IMR-90 (cell line): ENCODE results near the gene DDX24. TPM values are rescaled to one million over a fixed set of nuclear protein-coding genes. Genes with fewer than 3 reads are reported as not detected.

Experiments used
- ATAC-seq: fragments of 200-7000 bp; cut with Tn5 transposase; 2 replicates; pipeline ENCODE4 v1.9.1; 2020; ENCODE audit warnings: low read depth, mild to moderate bottlenecking, moderate library complexity
- BruUV-seq: library from RNA; stranded (reverse); fragments of 400-500 nt; replicated peaks from 2 replicates; lab custom pipeline; 2021; lab: Mats Ljungman, UMichigan
- CTCF ChIA-PET: fragments of 300-600 bp; formaldehyde crosslinking; extraction: SDS; loops from one replicate; lab custom pipeline; 2021; ENCODE audit warnings: antibody characterized with exemption; lab: Yijun Ruan, JAX
- POLR2A ChIA-PET: fragments of 300-600 bp; sonication (Branson Sonifier 250); formaldehyde crosslinking; loops from one replicate; lab custom pipeline; 2022; ENCODE audit warnings: antibody characterized with exemption; ENCODE audit not compliant: unreplicated experiment; lab: Charles Lee
- DNase-seq: peaks from one replicate; pipeline ENCODE4 v3.0.0; 2013
- H2AFZ ChIP-seq: replicated peaks from 2 replicates; pipeline ENCODE3; 2013; ENCODE audit warnings: low read length, mild to moderate bottlenecking; ENCODE audit not compliant: poor library complexity
- H2AK5ac ChIP-seq: 2 replicates; pipeline ENCODE4 v1.6.1; 2013; ENCODE audit warnings: low read depth, low read length, inconsistent platforms
- H2AK9ac ChIP-seq: replicated peaks from 2 replicates; pipeline ENCODE3; 2013; ENCODE audit warnings: mild to moderate bottlenecking, low read depth, low read length, moderate library complexity; ENCODE audit not compliant: poor library complexity
- H2BK120ac ChIP-seq: 2 replicates; pipeline ENCODE4 v1.6.1; 2013; ENCODE audit warnings: low read depth, low read length, inconsistent platforms
- H2BK15ac ChIP-seq: 3 replicates; pipeline ENCODE4 v1.6.1; 2013; ENCODE audit warnings: low read depth, low read length, inconsistent platforms
- H2BK20ac ChIP-seq: 2 replicates; pipeline ENCODE4 v1.6.1; 2013; ENCODE audit warnings: low read depth, mild to moderate bottlenecking, inconsistent platforms, low read length, moderate library complexity
- H2BK5ac ChIP-seq: 2 replicates; pipeline ENCODE4 v1.6.1; 2013; ENCODE audit warnings: mild to moderate bottlenecking, low read depth, low read length, inconsistent platforms; ENCODE audit not compliant: poor library complexity, severe bottlenecking
- H3K14ac ChIP-seq: replicated peaks from 2 replicates; pipeline ENCODE4 v1.6.1; 2013; ENCODE audit warnings: low read depth, low read length, inconsistent platforms
- H3K18ac ChIP-seq: 2 replicates; pipeline ENCODE4 v1.6.1; 2013; ENCODE audit warnings: low read depth, low read length, control low read depth
- H3K23ac ChIP-seq: 2 replicates; pipeline ENCODE4 v1.6.1; 2013; ENCODE audit warnings: low read depth, low read length, inconsistent platforms
- H3K27ac ChIP-seq: 2 replicates; pipeline ENCODE4 v1.5.1; 2013; ENCODE audit warnings: mild to moderate bottlenecking, control low read depth, low read length; ENCODE audit not compliant: insufficient read depth
- H3K27me3 ChIP-seq: 2 replicates; pipeline ENCODE4 v1.6.1; 2013; ENCODE audit warnings: low read length; ENCODE audit not compliant: control insufficient read depth, insufficient read depth
- H3K36me3 ChIP-seq: 2 replicates; pipeline ENCODE4 v1.6.1; 2013; ENCODE audit warnings: low read length, mixed read lengths; ENCODE audit not compliant: control insufficient read depth, insufficient read depth
- H3K4ac ChIP-seq: 2 replicates; pipeline ENCODE4 v1.6.1; 2013; ENCODE audit warnings: low read depth, low read length, inconsistent platforms
- H3K4me1 ChIP-seq: 2 replicates; pipeline ENCODE4 v1.6.1; 2013; ENCODE audit warnings: low read length, mixed read lengths; ENCODE audit not compliant: control insufficient read depth, insufficient read depth
- H3K4me2 ChIP-seq: 2 replicates; pipeline ENCODE4 v1.6.1; 2013; ENCODE audit warnings: low read depth, mild to moderate bottlenecking, control low read depth, low read length, moderate library complexity
- H3K4me3 ChIP-seq: 2 replicates; pipeline ENCODE4 v1.5.1; 2013; ENCODE audit warnings: low read depth, mild to moderate bottlenecking, control low read depth, low read length, moderate library complexity; ENCODE audit not compliant: insufficient read depth
- H3K56ac ChIP-seq: 2 replicates; pipeline ENCODE4 v1.6.1; 2013; ENCODE audit warnings: low read length, inconsistent platforms; ENCODE audit not compliant: insufficient read depth; ENCODE audit errors: extremely low read depth
- H3K79me1 ChIP-seq, 2 experiments: 2 replicates each; pipeline ENCODE4 v1.6.1; 2013; ENCODE audit warnings: low read length in 2 of 2, inconsistent platforms in 1 of 2, low read depth in 1 of 2
- H3K9ac ChIP-seq: 2 replicates; pipeline ENCODE4 v1.6.1; 2013; ENCODE audit warnings: low read depth, low read length, control low read depth
- H3K9me1 ChIP-seq: 2 replicates; pipeline ENCODE4 v1.6.1; 2013; ENCODE audit warnings: low read length, inconsistent platforms; ENCODE audit not compliant: insufficient read depth
- H3K9me3 ChIP-seq: 2 replicates; pipeline ENCODE4 v1.6.1; 2013; ENCODE audit warnings: low read length; ENCODE audit not compliant: control insufficient read depth, insufficient read depth
- H4K20me1 ChIP-seq: 2 replicates; pipeline ENCODE4 v1.6.1; 2013; ENCODE audit warnings: low read length, inconsistent platforms; ENCODE audit not compliant: insufficient read depth
- H4K5ac ChIP-seq: 2 replicates; pipeline ENCODE4 v1.6.1; 2013; ENCODE audit warnings: mild to moderate bottlenecking, low read depth, low read length, control low read depth
- H4K8ac ChIP-seq, 2 experiments: 2 replicates each; pipeline ENCODE4 v1.6.1; 2013; ENCODE audit warnings: low read depth in 2 of 2, low read length in 2 of 2, control low read depth in 1 of 2, inconsistent platforms in 1 of 2
- H4K91ac ChIP-seq: 2 replicates; pipeline ENCODE4 v1.6.1; 2013; ENCODE audit warnings: low read depth, low read length, inconsistent platforms; ENCODE audit not compliant: insufficient read depth
- BHLHE40 ChIP-seq: fragments of 150-350 bp; IDR thresholded peaks from 2 replicates; pipeline ENCODE4 v1.6.1; 2016; ENCODE audit warnings: mild to moderate bottlenecking, low read depth, low read length
- CEBPB ChIP-seq: IDR thresholded peaks from 2 replicates; pipeline ENCODE4 v1.6.1; 2012; ENCODE audit warnings: low read depth, low read length, improper control_type of control experiment
- CHD1 ChIP-seq: IDR thresholded peaks from 2 replicates; pipeline ENCODE4 v1.6.1; 2012; ENCODE audit warnings: low read depth, low read length, improper control_type of control experiment
- ELK1 ChIP-seq: fragments of 150-350 bp; IDR thresholded peaks from 2 replicates; pipeline ENCODE4 v1.6.1; 2016; ENCODE audit warnings: low read depth, mild to moderate bottlenecking, low read length, moderate library complexity, borderline replicate concordance
- FOS ChIP-seq: fragments of 150-350 bp; IDR thresholded peaks from 2 replicates; pipeline ENCODE4 v1.6.1; 2016; ENCODE audit warnings: low read depth, low read length
- MAFK ChIP-seq: IDR thresholded peaks from 2 replicates; pipeline ENCODE4 v1.6.1; 2012; ENCODE audit warnings: low read depth, low read length, improper control_type of control experiment
- MAZ ChIP-seq: IDR thresholded peaks from 2 replicates; pipeline ENCODE4 v1.6.1; 2012; ENCODE audit warnings: low read depth, mild to moderate bottlenecking, low read length, improper control_type of control experiment, moderate library complexity, borderline replicate concordance
- MXI1 ChIP-seq: IDR thresholded peaks from 2 replicates; pipeline ENCODE4 v1.6.1; 2012; ENCODE audit warnings: low read depth, mild to moderate bottlenecking, low read length, moderate library complexity, borderline replicate concordance
- NFE2L2 ChIP-seq: fragments of 150-350 bp; IDR thresholded peaks from 2 replicates; pipeline ENCODE4 v1.6.1; 2016; ENCODE audit warnings: low read depth, mild to moderate bottlenecking, low read length
- POLR2A ChIP-seq: IDR thresholded peaks from 2 replicates; pipeline ENCODE4 v1.6.1; 2012; ENCODE audit warnings: mild to moderate bottlenecking, low read depth, low read length
- RAD21 ChIP-seq: IDR thresholded peaks from 2 replicates; pipeline ENCODE4 v1.6.1; 2012; ENCODE audit warnings: low read length, improper control_type of control experiment
- RCOR1 ChIP-seq: IDR thresholded peaks from 2 replicates; pipeline ENCODE4 v1.6.1; 2012; ENCODE audit warnings: mild to moderate bottlenecking, low read length, improper control_type of control experiment; ENCODE audit not compliant: insufficient replicate concordance
- RFX5 ChIP-seq: IDR thresholded peaks from 2 replicates; pipeline ENCODE4 v1.8.0; 2012; ENCODE audit warnings: low read depth, mild to moderate bottlenecking, low read length, moderate library complexity
- SMC3 ChIP-seq: fragments of 150-350 bp; IDR thresholded peaks from 2 replicates; pipeline ENCODE4 v1.6.1; 2016; ENCODE audit warnings: low read depth, mild to moderate bottlenecking, antibody characterized with exemption, low read length, moderate library complexity
- USF2 ChIP-seq: fragments of 150-350 bp; IDR thresholded peaks from 2 replicates; pipeline ENCODE4 v1.6.1; 2017; ENCODE audit warnings: mild to moderate bottlenecking, antibody characterized with exemption, low read length, low read depth
- WGBS, 2 experiments: methylation state at CpG; one replicate each; pipeline versions ENCODE4 v1.1.5 to v1.1.7; 2013; ENCODE audit warnings: missing lambda C conversion rate in 2 of 2; ENCODE audit not compliant: insufficient read length in 1 of 2; ENCODE audit errors: extremely low coverage in 2 of 2; 5-methylcytosine and 5-hydroxymethylcytosine counted together
- dilution Hi-C: fragments of 300-500 bp; cut with HindIII; formaldehyde crosslinking; loops from one replicate; pipeline ENCODE4 v1.14.3; 2018; ENCODE audit warnings: low sequenced_read_pairs; ENCODE audit not compliant: unreplicated experiment
- in situ Hi-C: fragments of 300-500 bp; cut with MboI; formaldehyde crosslinking; loops from 3 replicates; pipeline ENCODE4 v1.14.3; 2019; ENCODE audit warnings: low sequenced_read_pairs, inconsistent platforms, mixed read lengths
- intact Hi-C: fragments of 100-400 bp; cut with micrococcal nuclease; formaldehyde crosslinking; loops from 2 replicates; pipeline ENCODE4 v1.10.0; 2022
- polyA plus RNA-seq, 3 experiments: library from polyadenylated mRNA; depleted of rRNA; stranded (reverse); fragments of >200 nt; gene quantifications; 2 replicates each; pipeline ENCODE4 v1.2.3, GENCODE V29; 2012; ENCODE audit warnings: low replicate concordance in 1 of 3
- total RNA-seq: library from RNA; depleted of rRNA; stranded (reverse); fragments of >200 nt; gene quantifications from 2 replicates; pipeline ENCODE4 v1.2.3, GENCODE V29; 2012
- TF ChIP-seq, protein P1 (sequence below): conservative IDR thresholded peaks from 2 replicates; pipeline ENCODE4 v1.5.1; 2012; ENCODE audit warnings: mild to moderate bottlenecking, low read depth, low read length, improper control_type of control experiment

The DDX24 gene
- total and polyA plus RNA-seq, 2 of the 4 experiments (the other 2 are of a cell fraction), result 134 to 155 TPM

DNA sequence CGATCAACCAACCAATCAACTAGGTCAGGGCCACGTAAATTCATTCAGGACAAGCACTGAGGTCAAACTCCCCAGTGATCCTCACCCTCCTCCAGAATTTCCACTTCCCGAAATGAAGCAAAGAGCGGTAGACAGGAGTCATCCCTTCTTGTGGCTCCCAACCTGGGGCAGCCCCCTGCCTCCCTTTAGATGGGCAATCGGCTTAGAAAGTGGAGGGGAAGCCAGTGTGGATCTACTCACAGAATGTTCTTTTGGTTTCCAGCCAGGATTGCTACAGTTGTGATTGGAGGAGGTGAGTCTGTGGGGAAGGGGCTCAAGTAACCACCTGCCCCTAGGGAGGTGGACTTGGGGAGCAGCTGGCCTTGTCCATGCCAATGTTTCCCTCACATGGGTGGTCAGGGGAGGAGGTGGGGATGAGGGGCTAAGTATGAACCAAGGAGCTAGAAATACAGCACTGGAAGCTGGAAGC, 33.6 kb upstream of the DDX24 start:
- Histone ChIP-seq H3K4ac (no peak overlapping the region), H3K4me3 (no peak overlapping the region), H3K18ac (no peak overlapping the region), H3K23ac (no peak overlapping the region), H4K5ac (no peak overlapping the region), H3K27ac (no peak overlapping the region), H3K27me3 (peaks cover 13% of the 10 kb centered on the region; the same call in 1 of the 2 replicates), H3K4me2 (no peak overlapping the region), H2AFZ (no peak overlapping the region), H4K20me1 (no peaks in the 10 kb centered on the region), H4K91ac (no peak overlapping the region), H3K9ac (no peak overlapping the region), H3K9me3 (peaks cover 3% of the 10 kb centered on the region; the same call in 1 of the 2 replicates), H4K8ac (no peak overlapping the region), H2BK120ac (no peak overlapping the region), H3K9me1 (0 out of 2 replicates have a peak, but pooled peaks cover 3% of the 10 kb centered on the region), H2BK20ac (no peak overlapping the region), H2AK5ac (no peak overlapping the region), H3K56ac (no peak overlapping the region), H3K14ac (no peak overlapping the region), H3K4me1 (no peaks in the 10 kb centered on the region), H2AK9ac (no peak overlapping the region), H2BK15ac (no peak overlapping the region), H3K79me1 (no peaks in the 10 kb centered on the region), H2BK5ac (no peak overlapping the region), H3K36me3 (no peaks in the 10 kb centered on the region)
- ATAC-seq, result no peak
- BruUV-seq, result no TSS peak
- POLR2A ChIA-PET, result no interaction called here
- no CpG with 5 or more reads among the region's 5 CpGs for WGBS, 2 experiments
- dilution Hi-C loops, result no loop called here
- CTCF ChIA-PET, result interaction anchor here (1.5 to 2.0 kb wide), 2 partner anchors 18 to 22 kb away, joined by 5 to 6 read pairs; no protein-coding TSS in a partner anchor
- TF ChIP-seq CEBPB (no peak), RCOR1 (no peak), FOS (no peak), MXI1 (no peak), CHD1 (no peak), NFE2L2 (no peak), MAZ (no peak), USF2 (no peak), RFX5 (no peak), POLR2A (no peak), RAD21 (no peak), MAFK (no peak), SMC3 (no peak), BHLHE40 (no peak), ELK1 (no peak)
- TF ChIP-seq, protein P1, sequence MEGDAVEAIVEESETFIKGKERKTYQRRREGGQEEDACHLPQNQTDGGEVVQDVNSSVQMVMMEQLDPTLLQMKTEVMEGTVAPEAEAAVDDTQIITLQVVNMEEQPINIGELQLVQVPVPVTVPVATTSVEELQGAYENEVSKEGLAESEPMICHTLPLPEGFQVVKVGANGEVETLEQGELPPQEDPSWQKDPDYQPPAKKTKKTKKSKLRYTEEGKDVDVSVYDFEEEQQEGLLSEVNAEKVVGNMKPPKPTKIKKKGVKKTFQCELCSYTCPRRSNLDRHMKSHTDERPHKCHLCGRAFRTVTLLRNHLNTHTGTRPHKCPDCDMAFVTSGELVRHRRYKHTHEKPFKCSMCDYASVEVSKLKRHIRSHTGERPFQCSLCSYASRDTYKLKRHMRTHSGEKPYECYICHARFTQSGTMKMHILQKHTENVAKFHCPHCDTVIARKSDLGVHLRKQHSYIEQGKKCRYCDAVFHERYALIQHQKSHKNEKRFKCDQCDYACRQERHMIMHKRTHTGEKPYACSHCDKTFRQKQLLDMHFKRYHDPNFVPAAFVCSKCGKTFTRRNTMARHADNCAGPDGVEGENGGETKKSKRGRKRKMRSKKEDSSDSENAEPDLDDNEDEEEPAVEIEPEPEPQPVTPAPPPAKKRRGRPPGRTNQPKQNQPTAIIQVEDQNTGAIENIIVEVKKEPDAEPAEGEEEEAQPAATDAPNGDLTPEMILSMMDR, result no peak
- intact Hi-C loops, result no loop called here
- no peak for DNase-seq
- in situ Hi-C loops, result no loop called here
